Measurements from ENCODE around the gene CRYBG1. TPM values are rescaled to one million over a fixed set of nuclear protein-coding genes. Genes with fewer than 3 reads are reported as not detected.

Gene CRYBG1
- total RNA-seq, 1 experiment from 2014 or later: 5.7 TPM

DNA sequence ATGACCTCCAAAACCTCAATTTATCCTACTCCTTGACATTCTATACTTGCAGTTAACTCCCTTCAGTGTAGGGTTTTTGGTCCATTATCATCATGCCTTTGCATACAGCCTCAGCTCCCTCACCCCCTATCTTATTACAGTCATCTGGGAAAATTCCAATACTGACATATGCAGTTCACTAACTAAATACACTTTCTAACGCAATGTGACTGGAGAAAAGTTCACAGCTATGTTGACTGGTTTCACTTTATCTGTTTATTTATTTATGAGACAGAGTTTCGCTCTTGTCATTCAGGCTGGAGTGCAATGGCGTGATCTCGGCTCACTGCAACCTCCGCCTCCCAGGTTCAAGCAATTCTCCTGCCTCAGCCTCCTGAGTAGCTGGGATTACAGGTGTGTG lies 64.9 kb downstream of the CRYBG1 start:
- H3K9me3 Mint-ChIP-seq: no peaks in the 10 kb centered on the region
- H3K36me3 Mint-ChIP-seq (ENCODE audit: insufficient read depth in 1 of 3, low read depth in 3 of 3): no peaks in the 10 kb centered on the region
- no peak overlapping the region for H3K14ac ChIP-seq (ENCODE audit: insufficient read depth, low read length)
- H3K27ac ChIP-seq (ENCODE audit: insufficient read length, low read depth, low read length): no peak overlapping the region
- H3K79me2 ChIP-seq (ENCODE audit: insufficient read depth, low read length): no peaks in the 10 kb centered on the region; the same call in 1 of the 2 replicates
- H3K27me3 Mint-ChIP-seq (ENCODE audit: low read depth): no peaks in the 10 kb centered on the region
- no peaks in the 10 kb centered on the region for H3K27me3 ChIP-seq (ENCODE audit: insufficient read depth, low read length)
- H2BK120ac ChIP-seq (ENCODE audit: low read depth, low read length, poor library complexity, severe bottlenecking): no peak overlapping the region
- H3K9me3 ChIP-seq (ENCODE audit: control insufficient read depth, low read depth, low read length): no peaks in the 10 kb centered on the region
- no peaks in the 10 kb centered on the region for H3K23me2 ChIP-seq (ENCODE audit: insufficient read length, low read depth, low read length, poor library complexity, severe bottlenecking)
- no peak overlapping the region for H2AFZ ChIP-seq (ENCODE audit: low read length)
- H4K91ac ChIP-seq (ENCODE audit: insufficient read length, low read depth, low read length): no peak overlapping the region
- no peak overlapping the region for H2BK12ac ChIP-seq (ENCODE audit: insufficient read length, low read depth, low read length)
- no peak overlapping the region for H2AK5ac ChIP-seq (ENCODE audit: insufficient read length, low read length)
- no peak overlapping the region for H2BK20ac ChIP-seq (ENCODE audit: low read depth, low read length, poor library complexity, severe bottlenecking)
- H4K8ac ChIP-seq (replicated peaks; ENCODE audit: insufficient read length, low read depth, low read length): no peak overlapping the region
- peaks cover 5 to 6% of the 10 kb centered on the region in 2 experiments; a peak in 3 of 4 replicates for H3K4me1 Mint-ChIP-seq
- H3K23ac ChIP-seq (ENCODE audit: insufficient read length, low read depth, low read length): no peak overlapping the region
- no peaks in the 10 kb centered on the region; the same call in 1 of the 2 replicates for H3K4me1 ChIP-seq (ENCODE audit: insufficient read depth, low read length)
- no peak overlapping the region for H3K4ac ChIP-seq (ENCODE audit: low read depth, low read length)
- H3K79me1 ChIP-seq (ENCODE audit: insufficient read depth, low read depth, low read length, poor library complexity, severe bottlenecking): no peaks in the 10 kb centered on the region
- DNase-seq: no peak
- H2BK5ac ChIP-seq (ENCODE audit: insufficient read length, low read length): no peak overlapping the region
- no CpG with 5 or more reads among the region's 5 CpGs for WGBS (ENCODE audit: extremely low coverage, insufficient read length, low lambda C conversion rate)
- no peak overlapping the region for H4K5ac ChIP-seq (ENCODE audit: insufficient read length, low read depth, low read length)
- no peaks in the 10 kb centered on the region for H4K20me1 ChIP-seq (ENCODE audit: control insufficient read depth, insufficient read depth, insufficient read length)
- H3T11ph ChIP-seq (ENCODE audit: low read length): no peak overlapping the region
- H3K9ac ChIP-seq (ENCODE audit: extremely low read depth, insufficient read length, low read length): no peak overlapping the region
- H2BK15ac ChIP-seq (ENCODE audit: low read depth, low read length): no peak overlapping the region
- H3K56ac ChIP-seq (ENCODE audit: insufficient read length, low read depth, low read length): no peak overlapping the region
- H3K4me3 Mint-ChIP-seq: no peak overlapping the region
- no peak overlapping the region for H3K4me2 ChIP-seq (ENCODE audit: insufficient read depth, insufficient read length, low read length)
- TF ChIP-seq, protein P1, sequence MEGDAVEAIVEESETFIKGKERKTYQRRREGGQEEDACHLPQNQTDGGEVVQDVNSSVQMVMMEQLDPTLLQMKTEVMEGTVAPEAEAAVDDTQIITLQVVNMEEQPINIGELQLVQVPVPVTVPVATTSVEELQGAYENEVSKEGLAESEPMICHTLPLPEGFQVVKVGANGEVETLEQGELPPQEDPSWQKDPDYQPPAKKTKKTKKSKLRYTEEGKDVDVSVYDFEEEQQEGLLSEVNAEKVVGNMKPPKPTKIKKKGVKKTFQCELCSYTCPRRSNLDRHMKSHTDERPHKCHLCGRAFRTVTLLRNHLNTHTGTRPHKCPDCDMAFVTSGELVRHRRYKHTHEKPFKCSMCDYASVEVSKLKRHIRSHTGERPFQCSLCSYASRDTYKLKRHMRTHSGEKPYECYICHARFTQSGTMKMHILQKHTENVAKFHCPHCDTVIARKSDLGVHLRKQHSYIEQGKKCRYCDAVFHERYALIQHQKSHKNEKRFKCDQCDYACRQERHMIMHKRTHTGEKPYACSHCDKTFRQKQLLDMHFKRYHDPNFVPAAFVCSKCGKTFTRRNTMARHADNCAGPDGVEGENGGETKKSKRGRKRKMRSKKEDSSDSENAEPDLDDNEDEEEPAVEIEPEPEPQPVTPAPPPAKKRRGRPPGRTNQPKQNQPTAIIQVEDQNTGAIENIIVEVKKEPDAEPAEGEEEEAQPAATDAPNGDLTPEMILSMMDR (conservative IDR thresholded peaks at IDR 0.05): no peak
- H3K27ac Mint-ChIP-seq: no peak overlapping the region
- no peak overlapping the region for H3K18ac ChIP-seq (ENCODE audit: insufficient read length, low read depth, low read length)
